Stimulated activated CD8-positive, alpha-beta memory T cell treated with anti-CD3 and anti-CD28 coated beads, Interleukin-7, amount 100 ng/mL, for 24 hours (primary cell): ENCODE data around the gene NCOA3.
"Not testable (repeated sequence)": the region's sequence is repeated elsewhere in the genome, so short reads cannot be mapped to it uniquely, and the experiment has no call there.

Source experiments
- DNase-seq: peaks from one replicate; pipeline ENCODE4 v3.0.0-alpha.2; 2020; ENCODE audit warnings: low read depth

NCOA3 gene

GRCh38 chr20:47501116-47501481 lies 588 bp upstream of the NCOA3 start:
- no peak for DNase-seq

GRCh38 chr20:47502271-47503239 lies 868 bp downstream of the NCOA3 start:
- DNase-seq = no peak

GRCh38 chr20:47503685-47504084 lies 2.0 kb downstream of the NCOA3 start:
- no peak for DNase-seq

GRCh38 chr20:47506335-47506734 lies 4.6 kb downstream of the NCOA3 start:
- DNase-seq = no peak

GRCh38 chr20:47506850-47507249 lies 5.2 kb downstream of the NCOA3 start:
- no peak for DNase-seq

- DNase-seq = not testable (repeated sequence)
Measured at GRCh38 chr20:47507275-47507981, 5.7 kb downstream of the NCOA3 start.

GRCh38 chr20:47508278-47508677 lies 6.6 kb downstream of the NCOA3 start:
- DNase-seq = no peak

GRCh38 chr20:47509104-47509661 lies 7.5 kb downstream of the NCOA3 start:
- no peak for DNase-seq

- DNase-seq = no peak
Measured at GRCh38 chr20:47509685-47510084, 8.0 kb downstream of the NCOA3 start.

GRCh38 chr20:47515843-47516242 lies 14.2 kb downstream of the NCOA3 start:
- no peak for DNase-seq

- DNase-seq = no peak
Measured at GRCh38 chr20:47521059-47521808, 19.5 kb downstream of the NCOA3 start.

- DNase-seq = no peak
Measured at GRCh38 chr20:47524015-47524784, 22.5 kb downstream of the NCOA3 start.

GRCh38 chr20:47527004-47527800 lies 25.5 kb downstream of the NCOA3 start:
- DNase-seq = no peak

GRCh38 chr20:47529840-47530239 lies 28.2 kb downstream of the NCOA3 start:
- no peak for DNase-seq

GRCh38 chr20:47531458-47531857 lies 29.8 kb downstream of the NCOA3 start:
- DNase-seq = no peak

GRCh38 chr20:47532002-47532401 lies 30.3 kb downstream of the NCOA3 start:
- no peak for DNase-seq

GRCh38 chr20:47533518-47534062 lies 31.9 kb downstream of the NCOA3 start:
- no peak for DNase-seq

GRCh38 chr20:47534405-47534804 lies 32.7 kb downstream of the NCOA3 start:
- no peak for DNase-seq

- no peak for DNase-seq
Measured at GRCh38 chr20:47535088-47535487, 33.4 kb downstream of the NCOA3 start.

- no peak for DNase-seq
Measured at GRCh38 chr20:47535994-47536393, 34.3 kb downstream of the NCOA3 start.
